NCI-H187 (cell line): ENCODE data around the gene TTC38.
"Not testable (repeated sequence)": the region's sequence is repeated elsewhere in the genome, so short reads cannot be mapped to it uniquely, and the experiment has no call there.

Source experiments
- DNase-seq, 2 experiments: peaks; one replicate each; lab custom pipeline; 2025; lab: John Stamatoyannopoulos, UW

TTC38 gene

GRCh38 chr22:46246178-46246577 is 21.6 kb upstream of the TTC38 start:
- DNase-seq: no peak

DNA sequence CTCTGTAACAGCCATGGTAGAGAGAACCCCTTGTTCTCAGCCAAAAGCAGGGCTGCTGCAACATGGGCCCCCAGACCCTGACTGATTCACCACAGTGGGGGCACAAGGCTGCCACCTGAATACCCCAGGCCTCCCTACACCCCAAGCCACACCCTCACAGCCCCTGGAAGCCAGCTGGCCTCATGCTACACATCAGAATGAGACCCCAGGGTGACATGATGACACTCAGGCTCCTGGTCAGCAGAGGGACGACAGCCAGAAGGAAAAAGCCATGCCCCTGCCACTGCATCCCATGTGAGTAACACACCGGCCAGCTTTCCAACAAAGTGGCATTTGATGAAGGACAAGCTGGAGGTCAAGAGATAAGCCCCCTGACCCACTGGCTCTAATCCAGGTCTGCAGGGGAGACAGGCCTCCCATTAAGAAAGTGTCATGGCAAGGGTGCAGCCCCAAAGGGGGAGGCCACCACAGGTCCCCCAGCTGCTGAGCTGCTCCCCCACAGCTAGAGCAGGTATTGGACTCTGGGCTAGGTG is 20.3 kb upstream of the TTC38 start:
- no peak for DNase-seq

DNA sequence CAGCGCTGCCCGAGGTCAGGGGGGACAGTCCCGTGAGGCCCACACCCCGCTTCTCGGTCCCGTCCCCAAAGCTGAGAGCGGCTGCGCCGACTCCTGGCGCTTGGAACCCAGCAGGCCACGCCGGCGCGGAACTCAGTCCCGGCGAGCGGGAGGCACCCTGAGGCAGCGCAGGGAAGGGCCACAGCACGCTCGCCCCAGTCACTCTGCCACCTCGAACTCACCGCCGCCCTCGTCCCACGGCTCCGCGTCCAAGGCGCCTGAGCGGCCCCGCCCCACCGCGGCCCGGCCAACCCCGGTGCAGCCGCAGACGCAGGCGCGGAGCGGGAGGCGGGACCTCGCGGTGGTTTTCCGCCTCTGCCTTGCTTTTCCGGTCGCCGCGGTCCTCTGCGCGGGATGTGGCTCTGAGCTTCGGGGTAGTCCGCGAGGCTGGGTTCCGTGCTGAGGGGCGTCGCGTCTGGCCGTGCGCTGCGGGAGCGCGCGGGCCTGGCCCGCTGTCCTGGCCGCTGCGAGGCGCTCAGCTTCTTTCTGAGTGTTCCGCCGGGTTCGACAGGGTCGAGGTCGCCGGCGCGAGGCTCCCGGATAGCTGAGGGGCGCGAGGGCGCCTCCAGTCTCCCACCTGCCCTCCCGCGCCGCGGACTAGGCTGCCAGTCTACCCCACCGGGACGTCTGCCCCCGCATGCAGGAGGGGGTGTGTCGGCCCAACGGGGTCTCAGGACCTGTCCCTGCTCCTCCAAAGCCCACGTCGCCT is 17.6 kb upstream of the TTC38 start, which contains the start of gene CDPF1:
Gene CDPF1, minus strand, starts transcription at position 259 of the 748 bp plus-strand sequence. CDS start 2,009 bp downstream, outside the sequence.
- DNase-seq: peak; percentile 1 to 40

DNA sequence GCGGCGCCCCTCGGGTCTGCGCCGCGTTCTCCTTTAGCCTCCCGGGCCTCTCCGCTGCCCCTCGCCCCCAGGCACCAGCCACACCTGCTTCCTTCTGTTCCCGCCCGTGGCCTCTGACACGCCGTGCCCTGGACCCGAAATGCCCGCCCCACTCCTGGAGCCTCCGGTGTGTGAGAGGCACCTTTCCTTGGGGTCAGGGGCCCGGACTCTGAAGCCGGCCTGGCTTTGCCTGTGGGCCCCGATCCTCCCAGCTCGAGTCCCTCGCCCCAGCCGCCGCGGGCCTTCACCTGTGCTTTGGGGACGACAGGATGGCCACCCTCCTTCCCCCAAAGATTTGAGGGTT is 17.1 kb upstream of the TTC38 start:
- DNase-seq: no peak

- DNase-seq: no peak
Observed at GRCh38 chr22:46251266-46251665, 16.5 kb upstream of the TTC38 start.

DNA sequence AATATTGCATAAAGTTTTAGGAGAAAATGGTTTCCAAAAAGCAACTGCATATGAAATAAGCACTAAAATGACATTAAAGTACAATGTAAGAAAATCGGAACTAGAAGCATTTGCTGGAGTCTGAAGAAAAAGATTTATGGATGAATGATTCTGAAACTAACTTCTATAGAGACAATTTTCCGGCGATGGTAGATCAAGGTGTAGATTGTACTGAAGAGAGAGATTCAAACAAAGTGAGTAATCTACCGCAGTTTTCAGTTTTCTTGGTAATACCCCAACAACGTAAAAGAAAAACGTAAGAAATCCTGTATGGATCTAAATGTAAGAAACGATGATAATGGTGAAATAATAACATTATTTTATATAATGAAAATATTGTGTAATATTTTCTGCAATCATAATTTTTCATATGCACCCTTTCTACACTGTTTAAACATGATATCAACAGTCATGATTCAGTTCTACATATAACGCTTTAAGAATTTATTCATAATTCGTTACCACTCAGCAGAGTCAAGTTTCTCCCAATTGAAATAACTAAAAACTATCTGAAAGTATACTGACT is 15.9 kb upstream of the TTC38 start:
- no peak for DNase-seq

DNA sequence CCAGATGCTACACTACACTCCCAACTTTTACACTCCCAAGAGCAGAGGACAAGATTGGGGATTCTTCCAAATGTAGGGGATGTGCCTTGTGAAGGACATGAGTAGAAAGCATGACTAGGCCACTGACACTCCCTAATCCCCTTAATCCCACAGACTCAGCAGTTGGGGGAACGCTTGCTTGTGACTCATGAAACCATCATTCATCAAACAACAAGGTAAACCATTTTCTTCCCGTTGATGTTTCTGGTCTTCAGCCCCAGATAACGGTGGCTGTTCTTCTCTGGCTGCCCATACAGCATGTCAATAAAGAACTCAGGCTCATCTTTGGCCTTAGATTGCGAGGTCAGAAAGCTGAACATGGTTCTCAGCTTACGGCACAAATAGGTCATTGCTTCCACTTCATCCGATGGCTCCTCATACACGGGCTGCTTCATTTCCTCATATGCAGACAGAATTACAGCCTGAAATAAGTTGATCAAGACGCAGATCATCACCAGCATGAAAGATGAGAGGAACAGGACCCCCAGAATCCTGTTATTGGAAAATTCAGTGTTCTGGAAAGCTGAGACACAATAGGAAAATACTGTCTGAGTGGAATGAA is 11.3 kb upstream of the TTC38 start:
- no peak for DNase-seq

DNA sequence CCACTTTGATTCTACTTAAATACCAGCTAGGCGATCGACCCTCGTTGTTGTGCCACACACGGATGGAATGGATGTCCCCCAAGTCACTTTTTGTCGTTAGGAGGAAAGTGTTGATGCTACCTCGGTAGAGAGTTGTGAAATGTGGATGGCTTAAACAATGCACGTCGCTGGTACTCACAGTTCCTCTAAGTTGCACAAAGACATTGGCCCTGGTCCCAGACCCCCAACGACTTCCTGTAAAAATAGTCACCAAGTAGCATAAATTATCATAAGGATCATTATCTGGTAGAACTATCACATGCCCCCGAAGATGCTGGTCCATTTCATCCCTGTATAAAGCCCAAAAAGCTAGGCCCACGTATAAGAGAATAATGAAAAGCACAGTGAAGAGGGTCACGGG is 8.4 kb upstream of the TTC38 start:
- no peak for DNase-seq

DNA sequence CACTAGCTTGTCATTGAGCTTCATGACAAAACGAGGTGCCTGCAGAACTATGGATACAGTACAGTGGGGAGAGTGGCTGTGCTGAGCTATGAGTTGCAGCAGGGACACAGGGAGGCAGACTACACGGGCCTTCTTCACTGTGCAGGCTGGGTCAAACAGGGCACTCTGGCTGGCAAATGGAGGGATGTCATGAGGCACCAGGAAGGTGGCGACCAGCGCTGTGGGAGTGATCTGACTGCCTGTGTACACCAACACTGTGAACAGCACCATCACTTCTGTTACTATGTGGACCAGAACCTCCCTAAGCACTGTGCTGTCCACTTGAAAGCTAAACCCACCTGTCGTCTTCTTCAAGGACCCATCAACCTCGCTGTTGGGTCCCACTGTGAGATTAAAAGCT is 7.8 kb upstream of the TTC38 start:
- DNase-seq: no peak

- DNase-seq: no peak
Observed at GRCh38 chr22:46262449-46263215, 5.2 kb upstream of the TTC38 start.

DNA sequence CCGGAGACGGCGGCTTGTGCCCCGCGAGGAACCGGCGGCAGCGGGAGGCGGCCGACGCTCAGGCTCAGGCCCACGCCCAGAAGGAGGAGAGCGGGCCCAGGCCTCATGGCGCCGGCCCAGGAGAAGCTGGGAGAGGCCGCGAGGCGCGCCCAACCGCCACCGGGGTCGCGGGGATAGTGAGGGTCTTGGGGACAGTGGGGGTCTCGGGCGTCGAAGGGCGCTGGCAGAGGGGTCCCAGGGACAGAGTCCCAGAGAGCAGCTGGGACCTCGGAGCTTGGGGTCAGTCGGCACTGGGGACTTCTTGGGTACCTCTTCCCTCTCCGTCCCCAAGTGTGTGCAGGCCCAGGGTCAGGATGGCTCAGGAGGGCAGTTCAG is 4.6 kb upstream of the TTC38 start, which contains the start of gene PKDREJ:
Gene PKDREJ, minus strand, starts transcription at position 128 of the 375 bp plus-strand sequence. Its CDS starts 21 bp downstream, at position 107.
- DNase-seq: no peak

- not testable (repeated sequence) for DNase-seq
Observed at GRCh38 chr22:46264520-46264919, 3.3 kb upstream of the TTC38 start.

DNA sequence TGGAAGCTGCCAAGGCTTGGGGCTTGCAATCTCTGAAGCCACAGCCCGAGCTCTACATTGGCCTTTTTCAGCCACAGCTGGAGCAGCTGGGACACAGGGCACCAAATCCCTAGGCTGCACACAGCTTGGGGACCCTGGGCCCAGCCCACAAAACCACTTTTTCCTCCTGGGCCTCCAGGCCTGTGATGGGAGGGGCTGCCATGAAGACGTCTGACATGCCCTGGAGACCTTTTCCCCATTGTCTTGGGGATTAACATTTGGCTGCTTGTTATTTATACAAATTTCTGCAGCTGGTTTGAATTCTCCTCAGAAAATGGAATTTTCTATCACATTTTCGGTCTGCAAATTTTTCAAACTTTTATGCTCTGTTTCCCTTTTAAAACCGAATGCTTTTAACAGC is 2.2 kb upstream of the TTC38 start:
- not testable (repeated sequence) for DNase-seq

GRCh38 chr22:46269564-46269963 is 1.8 kb downstream of the TTC38 start:
- no peak for DNase-seq

GRCh38 chr22:46272196-46272595 is 4.4 kb downstream of the TTC38 start:
- DNase-seq: no peak

GRCh38 chr22:46272762-46273431 is 5.1 kb downstream of the TTC38 start:
- no peak for DNase-seq

GRCh38 chr22:46273432-46274148 is 5.8 kb downstream of the TTC38 start:
- DNase-seq: no peak

GRCh38 chr22:46274381-46274780 is 6.6 kb downstream of the TTC38 start:
- no peak for DNase-seq

- no peak for DNase-seq
Observed at GRCh38 chr22:46275455-46276122, 7.8 kb downstream of the TTC38 start.

GRCh38 chr22:46276563-46276962 is 8.8 kb downstream of the TTC38 start:
- DNase-seq: no peak
